PFSK-1 (cell line): Measurements from ENCODE around the gene XXYLT1.

Experiments
- FOXP2 ChIP-seq: optimal IDR thresholded peaks from 2 replicates; pipeline ENCODE3; 2011; ENCODE audit warnings: borderline replicate concordance, control low read depth, inconsistent platforms; ENCODE audit not compliant: insufficient read depth; ENCODE audit errors: extremely low read length, extremely low read depth
- TAF1 ChIP-seq: IDR thresholded peaks from 2 replicates; pipeline ENCODE4 v1.6.1; 2012; ENCODE audit warnings: low read length, control low read depth, borderline replicate concordance; ENCODE audit not compliant: insufficient read depth

GRCh38 chr3:195221876-195222617, 48.9 kb downstream of the XXYLT1 start:
- TF ChIP-seq TAF1 (no peak), FOXP2 (no peak)
